ENCODE measurements around the gene PPFIBP2. TPM values are rescaled to one million over a fixed set of nuclear protein-coding genes. Genes with fewer than 3 reads are reported as not detected.

Gene PPFIBP2
- total RNA-seq, 4 donors from 2014 or later, result 28.1 to 61.1 (median 49.4) TPM

DNA sequence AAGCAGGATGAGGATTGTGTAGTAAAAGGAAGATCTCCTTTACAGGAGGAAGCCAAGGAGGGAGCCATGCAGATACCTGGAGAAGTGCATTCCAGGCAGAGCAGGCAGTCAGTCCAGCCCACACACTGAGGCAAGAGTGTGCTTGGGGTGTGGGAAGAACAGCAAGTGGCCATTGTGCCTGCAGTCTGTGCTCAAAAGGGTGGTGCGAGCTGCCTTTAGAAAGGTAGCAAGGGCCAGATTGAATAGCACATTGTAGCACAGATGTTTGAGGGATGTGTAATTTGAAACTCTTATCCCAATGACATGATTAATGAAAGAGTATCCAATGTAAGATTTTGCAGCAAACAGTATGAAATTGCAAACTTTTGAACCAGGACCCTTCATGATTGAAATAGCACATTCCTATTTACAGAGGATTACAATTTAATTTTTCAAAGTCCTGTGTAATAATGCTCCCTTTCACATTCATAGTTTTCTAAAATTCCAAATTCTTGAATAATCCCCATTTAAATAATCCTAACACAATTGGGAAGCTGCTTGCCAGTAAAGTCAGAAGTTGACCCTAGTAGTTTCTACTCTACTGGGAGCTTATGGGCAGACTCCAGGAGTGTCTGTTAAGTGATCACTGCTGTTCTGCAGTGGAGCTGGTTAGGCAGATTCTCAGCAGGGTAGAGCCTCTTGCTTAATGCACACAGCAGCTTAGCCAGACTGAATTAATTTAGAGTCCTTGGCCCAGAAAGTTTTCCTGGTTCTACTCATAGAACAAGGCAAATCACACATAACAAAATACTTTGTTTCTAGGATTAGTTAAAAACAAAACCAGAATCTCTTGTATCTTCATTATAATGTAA, 81.4 kb downstream of the PPFIBP2 start:
- H3K36me3 ChIP-seq, result peaks cover 0 to 6% (median 0%) of the 10 kb centered on the region in 3 donors
- DNase-seq, result no peak
- intact Hi-C loops (cut with DNase I), result no loop called here
- TF ChIP-seq POLR2A (IDR thresholded peaks at IDR 0.05), result no peak
- TF ChIP-seq, protein P1, sequence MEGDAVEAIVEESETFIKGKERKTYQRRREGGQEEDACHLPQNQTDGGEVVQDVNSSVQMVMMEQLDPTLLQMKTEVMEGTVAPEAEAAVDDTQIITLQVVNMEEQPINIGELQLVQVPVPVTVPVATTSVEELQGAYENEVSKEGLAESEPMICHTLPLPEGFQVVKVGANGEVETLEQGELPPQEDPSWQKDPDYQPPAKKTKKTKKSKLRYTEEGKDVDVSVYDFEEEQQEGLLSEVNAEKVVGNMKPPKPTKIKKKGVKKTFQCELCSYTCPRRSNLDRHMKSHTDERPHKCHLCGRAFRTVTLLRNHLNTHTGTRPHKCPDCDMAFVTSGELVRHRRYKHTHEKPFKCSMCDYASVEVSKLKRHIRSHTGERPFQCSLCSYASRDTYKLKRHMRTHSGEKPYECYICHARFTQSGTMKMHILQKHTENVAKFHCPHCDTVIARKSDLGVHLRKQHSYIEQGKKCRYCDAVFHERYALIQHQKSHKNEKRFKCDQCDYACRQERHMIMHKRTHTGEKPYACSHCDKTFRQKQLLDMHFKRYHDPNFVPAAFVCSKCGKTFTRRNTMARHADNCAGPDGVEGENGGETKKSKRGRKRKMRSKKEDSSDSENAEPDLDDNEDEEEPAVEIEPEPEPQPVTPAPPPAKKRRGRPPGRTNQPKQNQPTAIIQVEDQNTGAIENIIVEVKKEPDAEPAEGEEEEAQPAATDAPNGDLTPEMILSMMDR (IDR thresholded peaks at IDR 0.05), result no peak
- H3K4me1 ChIP-seq, result peaks cover 30 to 88% (median 38%) of the 10 kb centered on the region in 3 donors
- H3K4me3 ChIP-seq, result no peak overlapping the region
- 45 to 50% methylated on average over 1 of the region's 1 CpG for WGBS, 2 donors
- peak overlapping the region; percentile 48 to 88 (median 76) for H3K27ac ChIP-seq
- no peaks in the 10 kb centered on the region for H3K9me3 ChIP-seq
- no peaks in the 10 kb centered on the region for H3K27me3 ChIP-seq

DNA sequence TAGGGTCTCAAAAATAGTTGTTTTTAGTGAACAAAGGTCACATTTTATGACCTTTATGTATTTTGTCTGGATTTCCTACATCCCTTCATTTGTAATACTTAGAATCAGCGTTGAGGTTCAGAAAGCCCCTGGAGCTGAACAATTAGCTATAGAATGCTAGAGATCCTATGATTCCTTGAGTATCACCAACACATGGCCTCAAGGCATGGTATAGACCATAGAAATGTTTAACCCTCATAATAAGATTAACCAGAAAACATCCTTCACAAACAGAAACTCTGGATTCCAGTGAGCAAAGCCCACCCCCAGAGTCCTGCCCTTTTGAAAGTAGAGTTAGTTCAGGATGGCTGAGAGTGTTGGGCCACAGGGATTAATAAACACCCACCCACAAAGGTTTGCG, 82.2 kb downstream of the PPFIBP2 start:
- no peak for DNase-seq
- Histone ChIP-seq H3K9me3 (no peaks in the 10 kb centered on the region), H3K36me3 (peaks cover 0 to 6% (median 0%) of the 10 kb centered on the region in 3 donors), H3K27ac (peak overlapping the region; percentile 36 to 88 (median 66)), H3K27me3 (no peaks in the 10 kb centered on the region), H3K4me1 (peaks cover 34 to 95% (median 43%) of the 10 kb centered on the region in 3 donors), H3K4me3 (no peak overlapping the region)
- intact Hi-C loops (cut with DNase I), result no loop called here
- WGBS, 2 donors, result 61 to 67% methylated on average over 2 of the region's 2 CpGs
- TF ChIP-seq POLR2A (IDR thresholded peaks at IDR 0.05), result no peak
- TF ChIP-seq, protein P1 (IDR thresholded peaks at IDR 0.05), result no peak

DNA sequence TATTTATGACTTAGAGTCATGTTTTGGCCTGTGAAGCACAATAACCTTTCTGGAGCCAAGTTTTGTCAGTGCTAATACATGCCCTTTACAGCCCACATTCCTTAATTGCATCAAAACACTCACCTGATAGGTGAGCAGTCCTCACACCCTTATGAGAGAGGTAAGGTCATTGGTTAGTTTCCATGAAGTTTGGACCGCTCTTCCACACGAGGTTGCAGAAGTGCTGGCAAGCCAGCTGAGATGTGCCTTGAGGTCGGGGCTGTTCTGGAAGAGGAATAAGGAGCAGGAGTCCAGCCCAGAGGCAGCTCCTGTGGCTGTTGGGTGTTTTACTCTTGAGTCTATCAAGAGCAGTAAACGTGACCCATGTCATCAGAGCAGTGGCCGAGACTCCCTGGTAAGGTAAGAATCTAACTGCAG, 83.2 kb downstream of the PPFIBP2 start:
- no peaks in the 10 kb centered on the region for H3K9me3 ChIP-seq
- peaks cover 0 to 6% (median 0%) of the 10 kb centered on the region in 3 donors for H3K36me3 ChIP-seq
- H3K4me3 ChIP-seq, result peak overlapping the region in 2 of 4 donors; percentile 20 to 29
- H3K27me3 ChIP-seq, result no peaks in the 10 kb centered on the region
- H3K27ac ChIP-seq, result peak overlapping the region; percentile 69 to 88 (median 79)
- TF ChIP-seq, protein P1 (IDR thresholded peaks at IDR 0.05), result no peak
- TF ChIP-seq POLR2A (IDR thresholded peaks at IDR 0.05), result no peak
- DNase-seq, result no peak
- 20 to 39% methylated on average over 1 to 5 of the region's 5 CpGs for WGBS, 2 donors
- intact Hi-C loops (cut with DNase I), result no loop called here
- H3K4me1 ChIP-seq, result peaks cover 30 to 99% (median 45%) of the 10 kb centered on the region in 3 donors

DNA sequence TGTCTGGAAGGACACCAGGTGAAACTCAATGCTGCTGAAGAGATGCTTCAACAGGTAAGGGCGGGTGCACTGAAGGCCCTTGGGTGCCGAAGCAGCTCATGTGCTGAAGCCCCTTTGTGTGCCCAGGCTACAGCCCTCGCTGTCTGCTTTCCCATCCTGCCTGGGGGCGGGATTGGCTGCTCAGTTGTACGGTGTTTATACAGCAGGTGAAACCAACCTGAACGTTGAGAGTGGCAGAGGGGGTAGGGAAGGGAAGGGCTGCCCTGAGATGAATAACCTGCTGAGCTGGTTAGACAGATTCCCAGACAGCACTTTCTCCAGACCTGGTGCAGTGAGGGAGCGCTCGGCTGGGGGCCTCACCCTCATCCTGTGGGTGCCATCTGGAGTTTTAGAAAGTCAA, 83.8 kb downstream of the PPFIBP2 start:
- peak overlapping the region in 2 of 4 donors; percentile 20 to 29 for H3K4me3 ChIP-seq
- H3K27ac ChIP-seq, result peak overlapping the region; percentile 69 to 88 (median 79)
- no peaks in the 10 kb centered on the region for H3K27me3 ChIP-seq
- 22 to 45% methylated on average over 8 of the region's 8 CpGs for WGBS, 2 donors
- H3K36me3 ChIP-seq, result peaks cover 0 to 6% (median 0%) of the 10 kb centered on the region in 3 donors
- H3K9me3 ChIP-seq, result no peaks in the 10 kb centered on the region
- TF ChIP-seq POLR2A (IDR thresholded peaks at IDR 0.05), result no peak
- TF ChIP-seq, protein P1 (IDR thresholded peaks at IDR 0.05), result no peak
- intact Hi-C loops (cut with DNase I), result no loop called here
- H3K4me1 ChIP-seq, result peaks cover 35 to 99% (median 43%) of the 10 kb centered on the region in 3 donors
- no peak for DNase-seq

DNA sequence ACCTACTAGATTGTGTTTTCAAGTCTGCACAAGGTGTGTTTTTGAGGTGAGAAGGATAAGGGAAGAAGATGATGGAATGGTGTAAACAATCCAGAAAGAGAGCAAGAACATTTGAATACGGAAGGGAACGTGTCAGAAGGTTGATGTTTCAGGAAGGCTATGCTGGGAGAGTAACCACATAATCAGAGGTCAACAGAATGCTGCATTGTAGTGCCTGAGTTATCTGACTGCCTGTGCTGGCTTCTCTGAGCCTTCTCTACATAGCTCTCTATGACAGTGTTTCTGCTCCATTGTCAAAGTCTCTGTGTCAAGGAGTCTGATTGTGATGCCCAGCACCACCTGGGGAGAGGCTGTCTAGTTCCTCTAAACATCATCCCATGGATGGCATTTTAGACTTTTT, 85.4 kb downstream of the PPFIBP2 start:
- WGBS, 2 donors, result 71 to 76% methylated on average over 2 of the region's 2 CpGs
- H3K27me3 ChIP-seq, result no peaks in the 10 kb centered on the region
- H3K9me3 ChIP-seq, result no peaks in the 10 kb centered on the region
- H3K4me1 ChIP-seq, result peaks cover 31 to 99% (median 37%) of the 10 kb centered on the region in 3 donors
- H3K4me3 ChIP-seq, result no peak overlapping the region
- peaks cover 0 to 19% (median 0%) of the 10 kb centered on the region in 3 donors for H3K36me3 ChIP-seq
- H3K27ac ChIP-seq, result peak overlapping the region in 3 of 4 donors; percentile 69 to 88 (median 84)
- DNase-seq, result no peak
- intact Hi-C loops (cut with DNase I), result no loop called here
- TF ChIP-seq POLR2A (IDR thresholded peaks at IDR 0.05), result no peak
- TF ChIP-seq, protein P1 (IDR thresholded peaks at IDR 0.05), result no peak

Measured in esophagus squamous epithelium (tissue), 5 donors.